HG02571 (cell line): ENCODE results near the gene DACT1.

Experiments
- ATAC-seq: cut with Tn5 transposase; IDR thresholded peaks from one replicate; pipeline ENCODE4 v1.9.1; 2021; ENCODE audit warnings: mild to moderate bottlenecking, moderate library complexity; ENCODE audit not compliant: unreplicated experiment

DACT1 gene

DNA sequence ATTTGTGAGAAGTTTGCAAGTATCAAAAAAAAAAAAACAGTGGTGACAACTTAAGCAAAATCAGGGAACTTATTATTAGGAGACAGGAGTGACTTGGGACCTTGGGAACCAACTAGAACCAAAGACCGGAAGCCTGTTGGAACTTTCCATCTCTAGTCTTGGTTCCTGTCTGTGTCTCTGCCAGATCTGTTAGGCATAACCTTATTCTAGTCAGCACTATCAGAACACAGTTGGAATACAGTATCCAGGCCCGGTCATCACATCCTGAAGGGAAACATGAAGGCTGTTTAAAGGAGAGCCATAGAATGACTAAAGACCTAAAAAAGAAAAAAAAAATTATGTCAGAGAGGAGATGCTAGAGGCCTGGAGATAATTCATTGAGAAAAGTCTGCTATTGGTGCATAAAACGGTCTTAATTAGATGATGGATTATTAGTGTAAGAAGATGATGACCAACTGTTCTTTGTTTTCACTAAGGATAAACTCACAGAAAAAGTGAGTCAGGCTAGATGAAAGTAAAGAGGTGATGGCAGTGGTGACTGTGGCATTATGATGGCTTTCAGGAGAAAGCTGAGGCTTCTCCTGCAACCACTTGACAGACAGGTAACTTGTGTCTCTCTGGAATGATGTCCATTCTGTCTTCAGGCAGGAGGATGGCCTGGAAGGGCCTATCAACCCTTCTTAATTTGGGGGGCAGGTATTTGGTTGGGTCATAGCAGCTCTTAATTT, 28.2 kb downstream of the DACT1 start:
- ATAC-seq = no peak

DNA sequence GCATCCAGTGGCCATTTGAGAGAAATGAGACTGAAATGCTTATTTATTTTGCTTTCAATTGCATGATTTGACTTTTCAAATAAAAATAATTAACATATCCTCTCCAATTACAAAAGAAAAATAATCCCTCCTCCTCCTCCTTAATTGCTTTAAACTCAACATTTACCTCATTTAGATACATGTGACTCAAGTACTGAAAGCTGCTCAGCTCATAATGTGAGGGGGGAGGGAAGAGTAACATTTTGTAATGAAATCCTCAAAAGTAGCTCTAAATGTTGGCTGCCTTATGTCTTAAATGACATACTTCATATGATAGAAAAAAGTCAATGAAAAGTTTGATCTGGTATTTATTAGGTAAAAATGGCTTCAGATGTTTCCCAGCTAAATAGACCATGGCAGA, 29.0 kb downstream of the DACT1 start:
- ATAC-seq = no peak

DNA sequence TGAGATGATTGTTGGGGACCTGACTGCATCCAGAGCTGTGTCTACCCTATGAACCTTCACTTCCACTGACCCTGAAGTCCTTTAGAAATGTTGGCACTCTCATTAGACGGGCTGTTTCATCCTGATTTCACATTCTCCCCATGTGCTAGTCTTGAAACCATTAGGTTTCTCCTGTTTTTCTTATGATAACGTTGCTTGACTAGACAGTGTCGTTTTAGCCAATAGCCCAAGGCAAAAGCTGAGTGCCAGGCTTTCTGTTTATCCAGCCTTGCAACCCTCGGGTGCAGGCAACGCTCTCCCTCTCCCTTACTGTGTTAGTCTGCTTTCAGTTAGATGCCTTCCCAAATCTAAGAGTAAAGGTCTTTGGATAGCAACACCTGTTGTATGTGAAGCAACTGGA, 30.1 kb downstream of the DACT1 start:
- no peak for ATAC-seq

DNA sequence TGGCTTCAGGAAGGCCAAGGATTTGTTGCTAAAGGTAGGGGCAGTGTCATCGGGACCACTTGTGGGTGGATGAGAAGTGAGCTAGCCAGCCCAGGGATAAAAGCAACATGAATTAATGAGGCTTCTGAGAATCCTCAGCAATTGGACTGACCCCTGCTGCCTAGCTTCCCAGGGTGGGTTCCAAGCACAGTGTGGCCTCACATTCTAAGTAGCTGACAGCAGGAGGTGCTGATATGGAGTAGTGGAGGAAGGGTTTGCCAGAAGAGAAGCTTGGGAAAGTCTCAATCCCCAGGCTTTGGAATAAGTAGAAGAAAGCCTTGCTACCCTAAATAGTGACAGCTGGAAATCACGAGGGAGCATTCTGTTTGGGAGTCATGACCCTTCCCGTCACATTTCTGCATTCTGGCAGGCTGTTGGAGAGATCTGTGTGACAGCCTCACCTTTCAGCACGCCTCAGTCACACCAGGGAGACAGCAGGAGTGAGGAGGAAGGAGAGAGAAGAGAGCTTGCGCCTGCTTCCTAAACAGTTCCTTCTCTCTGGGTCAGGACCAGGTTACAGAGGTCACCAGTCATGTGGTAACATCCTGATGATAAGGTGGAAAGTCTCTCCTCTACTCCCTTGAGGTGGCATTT, 31.2 kb downstream of the DACT1 start:
- no peak for ATAC-seq

DNA sequence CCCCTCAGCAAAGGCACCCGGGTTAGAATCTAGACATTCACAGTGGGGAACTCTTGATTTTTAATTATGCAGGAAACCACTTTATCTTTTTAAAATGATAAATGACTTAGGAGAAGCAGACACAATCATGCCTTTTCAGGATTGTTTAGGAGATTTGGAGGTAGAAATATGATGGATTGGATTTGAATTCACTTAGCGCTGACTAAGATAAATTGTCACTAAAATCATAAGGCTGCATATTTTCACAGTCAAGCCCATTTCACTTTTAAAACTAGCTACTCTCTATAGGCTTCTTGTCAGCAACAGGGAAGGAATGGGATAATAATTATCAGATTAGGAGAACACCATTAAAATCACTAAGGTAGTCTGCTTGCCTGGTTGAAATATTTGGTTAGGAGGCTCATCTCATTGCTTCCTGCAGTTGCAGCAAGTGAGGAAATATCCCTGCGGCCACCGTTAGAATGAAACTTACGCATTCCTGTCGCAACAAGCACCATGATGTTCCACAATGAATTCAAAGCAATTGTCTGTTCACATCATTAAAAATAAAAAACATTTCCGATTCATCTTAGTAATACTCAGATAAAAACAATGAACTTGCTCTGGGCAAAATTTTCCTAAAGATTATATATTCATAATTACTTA, 31.9 kb downstream of the DACT1 start:
- no peak for ATAC-seq

DNA sequence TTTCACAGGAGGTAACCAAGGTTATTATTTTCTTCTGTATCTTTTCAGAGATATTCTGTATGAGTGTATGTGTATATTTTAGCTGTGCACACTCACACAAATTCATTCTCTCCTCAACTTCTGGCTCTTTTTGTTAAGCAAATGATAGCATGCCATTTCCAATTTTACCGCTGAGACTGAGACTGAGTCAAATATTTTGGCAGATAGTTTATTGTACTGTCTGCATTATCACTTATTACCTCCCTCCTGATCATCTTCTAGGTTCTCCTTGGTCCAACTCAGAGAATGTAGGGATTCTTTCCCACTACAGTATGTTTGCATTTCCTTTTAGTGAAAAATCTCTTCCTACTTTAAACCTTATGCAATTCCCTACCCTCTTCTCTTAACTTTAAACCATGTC, 33.3 kb downstream of the DACT1 start:
- ATAC-seq = no peak

DNA sequence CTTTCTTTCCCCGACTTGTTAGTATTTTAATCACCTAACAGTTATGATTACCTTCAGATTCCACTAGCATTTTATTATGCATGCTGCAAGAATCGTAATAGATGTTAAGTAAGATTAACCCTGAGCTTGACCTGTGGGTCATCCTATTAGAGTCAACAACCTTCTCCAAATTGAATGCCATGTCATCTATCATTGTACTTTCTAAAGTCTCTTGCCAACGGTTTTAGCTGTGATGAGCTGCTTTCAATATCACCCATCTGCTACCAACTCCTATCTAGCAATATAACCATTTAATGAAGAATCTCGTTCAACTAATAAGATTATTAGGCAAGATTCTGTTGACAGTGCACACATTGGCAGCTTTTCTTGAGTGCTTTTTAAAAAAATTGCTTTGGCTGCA, 33.7 kb downstream of the DACT1 start:
- ATAC-seq = no peak

DNA sequence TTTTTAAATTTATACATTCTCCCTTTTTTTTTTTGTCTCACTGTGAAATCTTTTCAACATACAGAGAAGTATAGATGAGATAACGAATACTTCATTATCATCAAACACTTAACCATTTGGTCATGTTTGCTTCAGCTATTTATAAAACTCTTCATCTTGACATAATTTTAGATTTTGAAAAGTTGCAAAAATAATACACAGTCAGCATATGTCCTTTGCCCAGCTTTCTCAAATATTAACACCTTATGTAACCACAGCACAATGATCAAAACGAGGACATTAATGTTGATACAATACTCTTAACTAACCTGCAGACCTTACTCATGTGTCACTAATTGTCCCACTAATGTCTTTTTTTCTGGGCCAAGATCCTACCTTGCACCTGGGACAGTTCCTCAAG, 36.0 kb downstream of the DACT1 start:
- ATAC-seq = no peak

DNA sequence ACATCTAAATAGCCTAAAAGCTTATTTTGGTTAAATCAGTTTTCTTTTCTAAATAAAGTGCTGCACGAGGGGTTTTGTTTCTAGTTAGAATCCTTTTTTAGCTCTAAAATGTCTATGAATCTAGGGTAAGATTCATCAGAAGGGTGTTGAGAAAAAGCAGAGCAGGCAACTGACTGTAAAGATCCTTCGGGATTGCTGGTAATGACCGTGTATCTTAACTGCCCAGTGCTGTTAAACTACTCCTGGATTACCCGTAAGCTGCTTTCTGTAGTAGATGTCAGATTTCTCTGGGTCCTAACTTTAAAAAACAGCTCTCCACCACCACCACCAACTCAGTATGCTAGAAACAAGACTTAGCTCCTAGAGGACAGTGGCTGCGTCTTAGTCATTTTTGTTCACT, 39.2 kb downstream of the DACT1 start:
- no peak for ATAC-seq

DNA sequence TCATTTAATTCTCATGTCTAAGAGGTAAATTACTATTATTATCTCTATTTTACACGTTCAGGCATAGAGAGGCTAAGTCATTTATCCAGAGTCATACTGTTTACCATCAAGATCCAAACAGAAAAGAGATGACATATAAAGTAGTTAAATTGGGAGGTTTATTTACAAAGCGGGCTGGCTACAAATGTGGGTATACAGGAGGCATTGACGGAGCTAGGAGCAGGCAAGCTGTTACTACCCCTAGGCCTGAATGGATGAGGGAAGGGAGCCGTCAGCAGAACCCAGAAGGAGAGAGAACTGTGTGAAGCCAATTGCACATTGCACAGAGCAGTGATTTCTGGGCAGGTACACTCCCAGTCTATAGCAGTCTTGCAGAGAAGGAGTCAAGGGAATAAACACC, 39.8 kb downstream of the DACT1 start:
- no peak for ATAC-seq

DNA sequence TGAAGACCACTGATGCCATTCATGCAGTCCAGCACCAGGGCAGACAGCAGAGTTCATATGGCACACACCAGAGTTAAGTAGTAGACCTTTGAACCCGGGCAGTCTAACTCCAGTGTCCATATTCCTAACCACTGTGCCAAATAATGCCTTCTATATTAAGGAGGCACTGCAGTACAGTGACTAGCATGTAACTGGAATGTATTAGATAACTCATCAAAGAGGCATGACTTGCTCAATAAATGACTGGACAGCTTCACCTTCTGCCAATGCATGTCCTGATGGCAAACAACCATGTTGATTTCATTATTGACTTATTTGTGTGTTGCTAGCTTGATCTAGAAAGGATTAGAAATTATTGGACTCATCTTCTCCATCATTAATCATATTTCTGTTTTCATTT, 40.2 kb downstream of the DACT1 start:
- ATAC-seq = no peak

DNA sequence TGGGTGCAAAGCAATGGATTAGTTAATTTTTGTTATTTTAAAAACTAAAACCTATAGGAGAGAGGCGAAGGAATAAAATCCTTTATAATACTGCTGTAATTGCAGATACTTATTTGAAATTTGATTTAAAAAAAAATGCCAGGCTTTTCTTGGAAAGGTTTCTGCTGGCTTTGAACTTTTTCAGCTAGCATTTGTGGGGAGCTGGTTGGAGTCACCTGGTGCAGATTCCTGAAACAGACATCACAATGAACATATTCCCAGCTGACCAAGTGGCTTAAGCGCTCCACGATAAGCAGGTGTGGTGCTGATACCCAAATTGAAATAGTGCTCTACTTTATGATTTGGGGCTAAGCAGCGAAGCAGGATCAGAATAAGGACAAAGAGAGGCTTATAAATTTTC, 42.9 kb downstream of the DACT1 start:
- no peak for ATAC-seq

DNA sequence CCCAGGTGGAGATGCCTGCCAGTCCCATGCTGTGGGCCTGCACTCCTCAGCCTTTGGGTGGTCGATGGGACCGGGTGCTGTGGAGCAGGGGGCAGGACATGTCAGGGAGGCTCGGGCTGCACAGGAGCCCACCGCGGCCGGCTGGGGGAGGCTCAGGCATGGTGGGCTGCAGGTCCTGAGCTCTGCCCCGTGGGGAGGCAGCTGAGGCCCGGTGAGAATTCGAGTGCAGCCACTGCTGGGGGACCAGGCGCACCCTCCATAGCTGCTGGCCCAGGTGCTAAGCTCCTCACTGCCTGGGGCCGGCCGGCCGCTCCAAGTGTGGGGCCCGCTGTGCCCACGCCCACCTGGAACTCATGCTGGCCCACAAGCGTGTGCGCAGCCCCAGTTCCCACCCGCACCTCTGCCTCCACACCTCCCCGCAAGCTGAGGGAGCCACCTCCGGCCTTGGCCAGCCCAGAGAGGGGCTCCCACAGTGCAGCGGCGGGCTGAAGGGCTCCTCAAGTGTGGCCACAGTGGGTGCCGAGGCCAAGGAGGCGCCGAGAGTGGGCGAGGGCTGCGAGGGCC, 49.6 kb downstream of the DACT1 start:
- ATAC-seq = no peak

DNA sequence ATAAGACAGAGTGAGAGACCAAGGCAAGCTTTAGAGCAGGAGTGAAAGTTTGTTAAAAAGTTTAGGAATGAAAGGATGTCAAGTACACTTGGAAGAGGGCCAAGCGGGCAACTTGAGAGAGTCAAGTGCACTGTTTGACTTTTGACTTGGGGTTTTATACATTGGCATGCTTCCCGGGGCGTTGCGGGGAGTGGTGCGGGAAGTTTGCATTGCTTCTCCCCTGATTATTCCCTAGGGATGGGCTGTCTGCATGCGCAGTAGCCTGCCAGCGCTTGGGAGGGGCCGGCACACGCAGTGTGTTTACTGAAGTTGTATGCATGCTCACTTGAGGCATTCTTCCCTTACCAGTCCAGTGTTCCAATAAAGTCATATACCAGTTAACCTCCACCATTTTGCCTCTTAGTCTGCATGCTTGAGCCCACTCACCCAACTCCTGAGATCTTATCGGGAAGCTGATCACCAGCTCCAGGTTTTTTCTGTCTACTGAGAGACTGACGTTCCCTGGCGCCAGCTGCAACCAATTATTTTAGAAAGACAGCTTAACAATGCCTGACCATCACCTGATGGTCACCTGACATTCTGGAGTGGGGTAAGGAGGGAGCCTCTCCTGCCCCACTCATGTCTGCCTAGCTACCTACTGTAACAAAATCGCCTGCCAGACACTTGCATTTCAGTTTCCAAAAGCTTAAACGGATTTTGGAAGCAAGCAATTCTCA, 53.2 kb downstream of the DACT1 start:
- ATAC-seq = no peak

DNA sequence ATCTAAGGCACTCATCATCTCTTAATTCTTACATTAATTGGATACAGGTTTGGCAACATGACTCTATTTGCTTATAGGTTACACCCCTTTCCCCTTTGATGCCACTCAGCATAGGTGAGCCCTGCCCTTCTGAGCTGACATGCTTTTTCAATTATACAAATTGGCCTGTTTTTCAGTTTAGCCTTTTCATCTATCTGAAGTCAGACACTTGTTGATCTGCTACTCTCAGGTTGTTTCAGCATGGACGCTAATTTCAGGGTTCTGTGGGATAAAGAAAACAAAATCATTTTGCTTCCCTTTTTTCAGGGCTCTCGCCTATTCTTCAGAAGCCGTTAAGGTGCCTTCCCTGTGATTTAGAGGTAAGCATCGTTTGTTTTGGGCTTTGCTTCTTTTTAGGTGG, 55.3 kb downstream of the DACT1 start:
- no peak for ATAC-seq

DNA sequence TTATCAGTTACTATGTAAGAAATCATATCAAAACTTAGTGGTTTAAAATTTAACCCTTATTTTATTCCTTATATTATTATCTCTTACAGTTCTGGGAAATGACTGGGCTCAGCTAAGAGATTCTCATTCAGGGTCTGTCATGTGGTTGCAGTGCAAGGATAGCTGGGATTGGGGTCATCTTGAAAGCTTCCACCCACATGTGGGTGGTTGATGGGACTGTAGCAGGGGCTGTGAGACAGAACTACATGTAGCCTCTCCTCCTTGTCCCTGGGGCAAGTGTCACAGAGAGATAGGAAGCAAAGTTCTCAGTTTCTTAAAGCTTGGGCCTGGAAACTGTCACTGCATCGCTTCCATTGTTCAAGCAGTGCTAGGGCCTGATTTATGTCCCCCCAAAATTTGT, 57.8 kb downstream of the DACT1 start:
- ATAC-seq = no peak

DNA sequence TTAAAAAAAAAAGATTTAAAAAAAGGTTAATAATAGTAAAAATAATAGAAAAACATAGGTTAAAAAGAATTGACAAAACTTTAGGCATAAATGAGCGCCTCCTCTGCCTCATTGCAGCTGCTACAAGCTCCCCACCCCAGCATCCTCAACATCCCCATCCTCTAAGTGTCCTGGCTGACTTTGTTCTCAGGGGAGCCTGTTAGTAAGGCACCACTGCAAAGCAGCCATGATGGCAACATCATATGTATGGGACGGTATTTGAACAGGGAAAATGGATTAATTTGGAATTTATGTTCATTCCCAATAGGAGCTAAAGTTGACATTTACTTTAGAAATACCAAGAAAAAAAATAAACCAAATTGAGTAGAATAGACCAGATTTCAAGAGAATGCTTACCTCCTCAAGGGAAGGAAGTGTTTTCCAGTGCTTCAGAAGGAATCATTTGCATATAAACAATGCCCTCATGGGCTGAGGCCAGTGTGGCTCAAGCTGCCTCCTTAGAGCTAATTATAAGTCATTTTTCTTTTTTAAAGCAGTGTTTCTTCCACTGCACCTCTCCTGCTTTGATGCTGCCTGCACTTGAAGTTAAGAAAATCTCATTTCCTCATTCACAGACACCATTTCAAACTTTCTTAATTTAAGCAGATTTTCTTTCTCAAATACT, 59.6 kb downstream of the DACT1 start:
- ATAC-seq = no peak
